HG03565 (cell line): ENCODE results near the gene CEP85.
"Not testable (repeated sequence)": the region's sequence is repeated elsewhere in the genome, so short reads cannot be mapped to it uniquely, and the experiment has no call there.

Experiments
- ATAC-seq: cut with Tn5 transposase; IDR thresholded peaks from one replicate; pipeline ENCODE4 v1.9.1; 2021; ENCODE audit warnings: mild to moderate bottlenecking, moderate library complexity; ENCODE audit not compliant: unreplicated experiment

The CEP85 gene

DNA sequence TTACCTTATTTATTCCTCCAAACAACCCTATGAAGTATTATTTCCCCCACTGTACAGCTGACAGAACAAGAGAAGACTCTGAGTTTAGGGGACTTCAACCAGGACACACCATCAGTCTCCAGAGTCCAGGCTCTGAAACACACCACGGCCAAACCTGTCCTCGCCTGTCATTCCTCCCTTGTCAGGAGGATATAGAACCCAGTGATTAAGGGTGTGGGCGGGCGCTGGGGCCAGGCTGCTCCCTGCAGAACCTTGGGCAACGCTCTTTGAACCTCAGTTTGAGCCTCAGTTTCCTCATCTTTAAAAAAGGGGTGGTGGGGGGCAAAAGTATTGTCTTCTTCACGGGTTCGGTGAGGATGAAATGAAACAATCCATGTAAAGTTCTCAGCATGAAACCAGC is 9.4 kb upstream of the CEP85 start:
- no peak for ATAC-seq

DNA sequence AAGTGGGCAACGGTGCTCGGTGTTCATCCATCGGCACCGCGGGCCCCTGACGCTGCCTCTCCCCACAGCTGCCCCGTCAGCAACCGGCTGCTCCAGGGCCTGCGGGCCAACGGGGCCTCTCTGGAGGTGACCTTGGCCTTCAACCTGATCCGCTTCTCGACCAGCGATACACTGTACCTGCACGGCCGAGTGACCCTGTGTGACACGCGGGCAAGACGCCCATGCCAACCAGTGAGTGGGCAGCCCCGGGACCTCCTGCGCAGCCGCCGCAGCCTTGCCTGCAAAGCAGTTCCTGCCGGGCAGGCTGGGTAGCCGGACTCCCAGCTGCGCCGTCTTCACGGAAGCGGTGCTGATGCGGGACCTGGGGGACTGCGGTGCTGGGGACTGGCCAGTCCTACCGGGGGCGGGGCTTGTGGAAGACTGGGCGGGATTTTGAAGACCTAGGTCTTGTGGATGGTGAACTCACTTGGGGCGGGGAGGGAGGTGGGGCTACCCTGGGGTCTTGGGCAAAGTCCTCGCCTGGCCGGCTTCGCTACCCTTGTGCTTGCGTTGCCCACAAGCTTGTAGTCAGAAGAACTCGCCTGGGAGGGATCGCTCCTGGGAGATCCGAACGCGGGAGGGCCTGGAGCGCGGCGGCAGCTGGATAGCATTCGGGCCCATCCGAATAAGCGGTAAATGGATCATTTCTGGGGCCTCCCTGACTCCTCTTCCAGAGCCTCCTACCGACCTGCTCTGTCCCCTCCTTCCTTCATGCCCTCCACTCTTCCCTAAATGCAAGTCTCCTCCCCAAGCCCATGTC is 8.8 kb upstream of the CEP85 start:
- ATAC-seq: no peak

- not testable (repeated sequence) for ATAC-seq
Observed at GRCh38 chr1:26230682-26231081, 3.3 kb upstream of the CEP85 start.

DNA sequence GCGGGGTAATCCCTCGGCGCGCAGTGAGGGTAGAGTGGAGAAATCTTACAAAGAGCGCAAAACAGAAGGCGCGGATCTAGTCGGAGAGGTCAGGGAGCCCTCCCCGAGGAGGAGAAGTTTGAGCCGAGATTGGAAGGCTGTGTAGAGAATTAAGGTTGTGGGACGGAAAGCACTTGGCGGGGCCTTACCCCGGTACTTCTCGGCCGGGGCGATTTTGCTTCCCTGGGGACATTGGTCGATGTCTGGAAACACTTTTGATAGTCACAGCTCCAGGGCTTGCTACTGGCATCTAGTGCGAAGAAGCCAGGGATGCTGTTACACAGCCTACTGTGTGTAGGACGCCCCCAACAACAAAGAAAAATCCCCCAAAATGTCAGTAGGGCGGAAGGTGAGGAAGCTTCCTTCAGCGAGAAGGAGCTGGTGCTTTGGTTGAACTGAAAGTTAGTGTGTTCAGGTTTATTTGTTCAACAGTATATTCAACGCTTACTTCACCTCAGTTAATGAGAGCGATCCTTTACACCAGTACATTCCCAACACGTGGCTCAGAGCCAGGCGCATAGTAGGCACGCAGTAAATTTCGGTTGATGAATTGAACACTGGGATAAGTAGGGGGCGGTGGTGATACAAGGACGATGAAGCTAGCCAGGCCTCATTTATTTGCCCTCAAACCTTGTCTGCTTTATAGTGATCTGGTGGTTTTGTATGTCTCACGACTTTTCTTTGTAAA is 807 bp downstream of the CEP85 start:
- no peak for ATAC-seq

GRCh38 chr1:26237230-26237966 is 3.4 kb downstream of the CEP85 start:
- no peak for ATAC-seq

- ATAC-seq: no peak
Observed at GRCh38 chr1:26239936-26240335, 5.9 kb downstream of the CEP85 start.

GRCh38 chr1:26252718-26253117 is 18.7 kb downstream of the CEP85 start:
- ATAC-seq: no peak

DNA sequence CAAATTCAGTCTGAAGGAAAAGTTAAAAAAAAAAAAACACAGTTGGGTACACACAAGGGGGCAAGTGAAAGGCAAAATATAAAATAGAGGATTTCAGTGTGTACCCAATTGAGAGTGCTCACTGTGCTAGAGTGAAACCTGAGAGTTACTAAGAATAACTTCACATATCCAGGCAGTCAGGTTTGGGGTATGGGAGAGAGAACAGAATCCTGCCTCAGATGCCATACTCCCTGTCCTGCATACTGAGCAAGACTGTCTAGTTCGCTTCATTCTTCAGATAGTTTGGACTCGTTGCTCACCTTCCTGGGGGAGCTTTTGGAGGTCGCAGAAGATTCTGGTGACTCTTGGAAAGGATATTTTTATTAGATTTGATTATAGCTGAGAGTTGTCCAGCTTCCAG is 20.4 kb downstream of the CEP85 start:
- no peak for ATAC-seq

- ATAC-seq: no peak
Observed at GRCh38 chr1:26257222-26257621, 23.2 kb downstream of the CEP85 start.

DNA sequence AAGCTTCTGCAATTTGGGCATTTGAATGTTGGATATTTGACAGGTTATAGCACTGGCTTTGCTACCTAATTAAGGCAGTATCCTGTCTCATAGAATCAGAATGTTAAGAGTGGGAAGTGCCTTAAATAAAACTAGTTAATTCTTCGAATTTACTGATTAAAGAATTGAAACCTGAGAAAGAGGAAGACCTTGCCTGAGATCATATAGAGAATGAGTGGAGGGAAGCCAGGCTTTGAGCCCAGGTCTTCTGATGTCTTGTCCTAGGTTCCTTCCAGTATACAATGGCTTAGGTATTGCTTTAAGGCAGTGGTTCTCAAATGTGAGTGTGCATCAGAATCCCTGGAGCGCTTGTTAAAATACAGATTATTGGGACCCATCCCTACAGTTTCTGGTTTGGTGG is 25.0 kb downstream of the CEP85 start:
- ATAC-seq: no peak

DNA sequence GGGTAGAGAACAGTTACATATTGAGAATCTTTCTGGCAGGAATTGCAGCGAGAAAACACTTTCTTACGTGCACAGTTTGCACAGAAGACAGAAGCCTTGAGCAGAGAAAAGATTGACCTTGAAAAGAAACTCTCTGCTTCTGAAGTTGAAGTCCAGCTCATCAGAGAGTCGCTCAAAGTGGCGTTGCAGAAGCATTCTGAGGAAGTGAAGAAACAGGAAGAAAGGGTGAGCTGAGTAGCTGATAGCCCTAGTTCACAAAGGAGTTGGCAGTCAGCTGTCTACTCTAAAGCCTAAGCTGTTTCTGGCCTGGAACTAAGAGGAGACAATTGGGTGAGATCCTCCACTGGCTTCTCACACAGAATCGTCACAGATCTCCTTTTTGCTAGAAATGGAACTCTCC is 25.6 kb downstream of the CEP85 start:
- ATAC-seq: no peak

GRCh38 chr1:26263212-26263611 is 29.2 kb downstream of the CEP85 start:
- no peak for ATAC-seq

- ATAC-seq: no peak
Observed at GRCh38 chr1:26265405-26265804, 31.4 kb downstream of the CEP85 start.

DNA sequence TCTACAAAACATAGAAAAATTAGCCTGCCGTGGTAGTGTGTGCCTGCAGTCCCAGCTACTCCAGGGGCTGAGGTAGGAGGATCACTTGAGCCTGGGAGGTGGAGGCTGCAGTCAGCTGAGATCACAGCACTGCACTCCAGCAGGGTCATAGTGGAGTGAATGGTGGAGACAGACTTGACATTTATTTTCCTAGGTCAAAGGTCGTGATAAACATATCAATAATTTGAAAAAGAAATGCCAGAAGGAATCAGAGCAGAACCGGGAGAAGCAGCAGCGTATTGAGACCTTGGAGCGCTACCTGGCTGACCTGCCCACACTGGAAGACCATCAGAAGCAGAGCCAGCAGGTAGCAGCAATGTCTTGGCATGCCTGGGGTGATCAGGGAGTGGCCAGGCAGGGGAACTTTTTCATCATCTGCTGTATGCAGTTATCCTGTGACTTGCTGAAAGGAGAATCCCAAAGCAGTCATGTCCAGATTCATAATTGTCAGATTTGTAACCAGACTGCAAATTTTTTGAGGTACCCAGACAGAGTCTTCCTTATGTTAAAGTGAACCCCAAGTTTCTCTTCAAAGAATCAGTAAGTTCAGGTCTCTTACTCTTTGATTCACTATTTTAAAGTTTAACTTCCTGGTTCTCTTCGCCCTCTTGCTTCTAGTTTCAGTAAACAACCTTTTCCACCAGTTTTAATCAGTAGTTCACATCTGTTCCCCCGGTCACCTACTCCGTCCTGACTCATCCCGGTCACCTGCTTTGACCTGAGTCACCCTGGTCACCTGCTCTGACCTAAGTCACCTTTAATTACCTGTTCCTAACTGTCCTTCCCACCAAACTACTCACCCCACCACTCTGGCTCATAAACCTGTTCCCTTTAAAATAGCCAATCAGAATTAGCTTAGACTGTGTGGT is 34.5 kb downstream of the CEP85 start:
- ATAC-seq: no peak

DNA sequence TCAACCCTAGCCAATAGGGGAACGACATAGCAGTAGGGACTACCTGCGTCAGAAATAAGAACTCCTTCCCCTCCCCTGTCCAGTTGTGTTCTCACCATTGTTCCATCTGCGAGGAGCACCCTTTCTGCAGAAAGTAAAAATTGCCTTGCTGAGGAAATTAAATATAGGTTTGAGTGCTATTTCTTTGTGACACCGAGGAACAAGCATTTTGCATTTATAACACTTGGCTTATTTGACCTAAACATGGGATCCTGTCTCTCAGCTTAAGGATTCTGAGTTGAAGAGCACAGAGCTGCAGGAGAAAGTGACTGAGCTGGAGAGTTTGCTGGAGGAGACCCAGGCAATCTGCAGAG is 35.2 kb downstream of the CEP85 start:
- ATAC-seq: no peak

- ATAC-seq: no peak
Observed at GRCh38 chr1:26274801-26275425, 40.9 kb downstream of the CEP85 start.

- ATAC-seq: no peak
Observed at GRCh38 chr1:26275580-26276431, 41.8 kb downstream of the CEP85 start.

DNA sequence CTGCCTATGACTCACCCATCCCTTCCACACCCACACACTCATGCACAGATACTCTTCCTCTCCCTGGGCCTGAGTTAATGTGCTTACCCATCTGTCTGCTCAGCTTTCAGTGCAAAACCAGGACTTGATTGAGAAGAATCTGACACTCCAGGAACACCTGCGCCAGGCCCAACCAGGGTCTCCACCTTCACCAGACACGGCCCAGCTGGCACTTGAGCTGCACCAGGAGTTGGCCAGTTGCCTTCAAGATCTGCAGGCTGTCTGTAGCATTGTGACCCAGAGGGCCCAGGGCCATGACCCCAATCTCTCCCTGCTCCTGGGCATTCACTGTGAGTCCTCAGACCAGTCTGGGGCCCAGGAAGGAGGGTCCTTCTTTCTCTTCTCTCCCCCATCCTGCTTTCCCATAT is 42.4 kb downstream of the CEP85 start:
- ATAC-seq: no peak

- ATAC-seq: no peak
Observed at GRCh38 chr1:26277261-26277661, 43.3 kb downstream of the CEP85 start.
